ENCODE data around the gene CYP2D6. TPM values are rescaled to one million over a fixed set of nuclear protein-coding genes. Genes with fewer than 3 reads are reported as not detected.

Gene CYP2D6
- total and polyA plus RNA-seq, 2 of the 8 experiments (the other 6 are each of a cell fraction or from before 2014, with no cell fraction given), result 0.93 to 1.7 TPM

DNA sequence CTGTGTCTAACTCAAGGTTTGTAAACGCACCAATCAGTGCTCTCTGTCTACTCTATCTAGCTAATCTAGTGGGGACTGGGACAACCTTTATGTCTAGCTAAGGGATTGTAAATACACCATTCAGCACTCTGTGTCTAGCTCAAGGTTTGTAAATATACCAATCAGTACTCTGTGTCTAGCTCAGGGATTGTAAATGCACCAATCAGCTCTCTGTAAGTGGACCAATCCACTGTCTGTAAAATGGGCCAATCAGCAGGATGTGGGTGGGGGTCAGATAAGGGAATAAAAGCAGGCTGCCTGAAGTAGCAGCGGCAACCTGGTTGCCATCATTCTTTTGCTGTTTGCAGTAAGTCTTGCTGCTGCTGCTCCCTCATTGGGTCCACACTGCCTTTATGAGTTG lies 8.4 kb upstream of the CYP2D6 start:
- H3K23me2 ChIP-seq (ENCODE audit: low read depth, low read length), result peaks cover 2% of the 10 kb centered on the region; the same call in 1 of the 2 replicates
- no peaks in the 10 kb centered on the region for H3K27me3 ChIP-seq (replicated peaks in 1 of 4; ENCODE audit: control insufficient read depth in 3 of 4, extremely low read depth in 1 of 4, insufficient read depth in 3 of 4, low read length in 3 of 4)
- no peak overlapping the region for H3K23ac ChIP-seq (ENCODE audit: insufficient read length)
- peaks cover 0 to 9% of the 10 kb centered on the region in 2 experiments; a peak in 2 of 4 replicates for H3K9me3 ChIP-seq (ENCODE audit: insufficient read depth in 2 of 2, low read depth in 1 of 2, low read length in 1 of 2)
- WGBS, 2 experiments (ENCODE audit: extremely low coverage in 1 of 2, insufficient coverage in 1 of 2, insufficient read length in 1 of 2, insufficient replicate concordance in 2 of 2, low coverage in 1 of 2, low lambda C conversion rate in 2 of 2, missing lambda C conversion rate in 1 of 2), result 93% methylated on average over 2 of the region's 2 CpGs; no CpG with 5 or more reads in 1 of the 2 experiments
- no peaks in the 10 kb centered on the region for H3K79me1 ChIP-seq (ENCODE audit: low read depth, low read length)
- H3K18ac ChIP-seq (ENCODE audit: extremely low read depth, low read length), result no peak overlapping the region
- H2BK20ac ChIP-seq (ENCODE audit: low read length), result no peak overlapping the region
- no peak overlapping the region for H2BK12ac ChIP-seq (ENCODE audit: low read depth, low read length)
- H3K27ac ChIP-seq (ENCODE audit: low read depth, low read length), result no peak overlapping the region
- H2AK5ac ChIP-seq (ENCODE audit: low read depth, low read length), result no peak overlapping the region
- H2BK120ac ChIP-seq (replicated peaks; ENCODE audit: low read depth, low read length), result no peak overlapping the region
- TF ChIP-seq EGR1 (IDR thresholded peaks at IDR 0.05; ENCODE audit: borderline replicate concordance, low read depth, low read length), result no peak
- TF ChIP-seq KDM5A (IDR thresholded peaks at IDR 0.05; ENCODE audit: low read length), result no peak
- TF ChIP-seq, protein P1, sequence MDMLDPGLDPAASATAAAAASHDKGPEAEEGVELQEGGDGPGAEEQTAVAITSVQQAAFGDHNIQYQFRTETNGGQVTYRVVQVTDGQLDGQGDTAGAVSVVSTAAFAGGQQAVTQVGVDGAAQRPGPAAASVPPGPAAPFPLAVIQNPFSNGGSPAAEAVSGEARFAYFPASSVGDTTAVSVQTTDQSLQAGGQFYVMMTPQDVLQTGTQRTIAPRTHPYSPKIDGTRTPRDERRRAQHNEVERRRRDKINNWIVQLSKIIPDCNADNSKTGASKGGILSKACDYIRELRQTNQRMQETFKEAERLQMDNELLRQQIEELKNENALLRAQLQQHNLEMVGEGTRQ (IDR thresholded peaks at IDR 0.05; ENCODE audit: low read length), result no peak
- TF ChIP-seq SAP30 (IDR thresholded peaks at IDR 0.05; ENCODE audit: insufficient read depth, insufficient replicate concordance, low read length), result no peak
- no peak for TF ChIP-seq NRF1 (IDR thresholded peaks at IDR 0.05; ENCODE audit: low read depth, low read length)
- no peak for TF ChIP-seq MAFK (IDR thresholded peaks at IDR 0.05; ENCODE audit: low read depth, low read length)
- TF ChIP-seq HDAC2 (IDR thresholded peaks at IDR 0.05; ENCODE audit: borderline replicate concordance in 1 of 2, low read depth in 2 of 2, low read length in 2 of 2), result no peak
- TF ChIP-seq, protein P2, sequence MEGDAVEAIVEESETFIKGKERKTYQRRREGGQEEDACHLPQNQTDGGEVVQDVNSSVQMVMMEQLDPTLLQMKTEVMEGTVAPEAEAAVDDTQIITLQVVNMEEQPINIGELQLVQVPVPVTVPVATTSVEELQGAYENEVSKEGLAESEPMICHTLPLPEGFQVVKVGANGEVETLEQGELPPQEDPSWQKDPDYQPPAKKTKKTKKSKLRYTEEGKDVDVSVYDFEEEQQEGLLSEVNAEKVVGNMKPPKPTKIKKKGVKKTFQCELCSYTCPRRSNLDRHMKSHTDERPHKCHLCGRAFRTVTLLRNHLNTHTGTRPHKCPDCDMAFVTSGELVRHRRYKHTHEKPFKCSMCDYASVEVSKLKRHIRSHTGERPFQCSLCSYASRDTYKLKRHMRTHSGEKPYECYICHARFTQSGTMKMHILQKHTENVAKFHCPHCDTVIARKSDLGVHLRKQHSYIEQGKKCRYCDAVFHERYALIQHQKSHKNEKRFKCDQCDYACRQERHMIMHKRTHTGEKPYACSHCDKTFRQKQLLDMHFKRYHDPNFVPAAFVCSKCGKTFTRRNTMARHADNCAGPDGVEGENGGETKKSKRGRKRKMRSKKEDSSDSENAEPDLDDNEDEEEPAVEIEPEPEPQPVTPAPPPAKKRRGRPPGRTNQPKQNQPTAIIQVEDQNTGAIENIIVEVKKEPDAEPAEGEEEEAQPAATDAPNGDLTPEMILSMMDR (IDR thresholded peaks at IDR 0.05; ENCODE audit: control extremely low read depth in 1 of 3, insufficient read depth in 1 of 3, low read depth in 1 of 3, low read length in 3 of 3), result no peak
- TF ChIP-seq RFX5 (IDR thresholded peaks at IDR 0.05; ENCODE audit: borderline replicate concordance, low read depth, low read length), result no peak
- TF ChIP-seq TCF12 (IDR thresholded peaks at IDR 0.05; ENCODE audit: low read depth, low read length), result no peak
- H4K20me1 ChIP-seq (replicated peaks in 1 of 2; ENCODE audit: control insufficient read depth in 1 of 2, insufficient read depth in 2 of 2, low read length in 2 of 2), result no peaks in the 10 kb centered on the region
- no peak overlapping the region for H3K4me3 ChIP-seq (ENCODE audit: extremely low read depth in 1 of 4, insufficient read depth in 2 of 4, low read depth in 3 of 4, low read length in 4 of 4)
- POLR2A ChIA-PET (ENCODE audit: partially characterized antibody), result interaction anchor here (1.3 to 1.8 kb wide), 3 partner anchors 9 to 17 kb away, joined by 3 to 4 read pairs (median 4); no protein-coding TSS in a partner anchor
- H3K79me2 ChIP-seq (ENCODE audit: control insufficient read depth in 1 of 2, insufficient read depth in 2 of 2, low read length in 2 of 2), result no peaks in the 10 kb centered on the region
- no peak overlapping the region for H3K9ac ChIP-seq (replicated peaks in 1 of 4; ENCODE audit: extremely low read depth in 1 of 4, low read depth in 3 of 4, low read length in 3 of 4)
- peaks cover 0 to 7% (median 0%) of the 10 kb centered on the region in 4 experiments; a peak in 1 of 8 replicates for H3K36me3 ChIP-seq (ENCODE audit: control insufficient read depth in 2 of 4, insufficient read depth in 4 of 4, low read length in 3 of 4)
- FAIRE-seq (no peak), DNase-seq (ENCODE audit: low read depth in 1 of 2, low spot score in 2 of 2) (no peak)
- CTCF ChIA-PET (ENCODE audit: partially characterized antibody), result interaction anchor here (1.1 kb wide), 2 partner anchors 21 to 23 kb away, joined by 4 to 6 read pairs; no protein-coding TSS in a partner anchor
- no peak overlapping the region for H4K8ac ChIP-seq (ENCODE audit: extremely low read depth, insufficient read depth, low read length)
- no peak overlapping the region for H2AFZ ChIP-seq (ENCODE audit: low read length)
- H2BK15ac ChIP-seq (ENCODE audit: low read length), result no peak overlapping the region
- H2BK5ac ChIP-seq (ENCODE audit: low read depth, low read length), result no peak overlapping the region
- no peaks in the 10 kb centered on the region for H3K4me1 ChIP-seq (replicated peaks in 1 of 4; ENCODE audit: control insufficient read depth in 3 of 4, insufficient read depth in 4 of 4, low read length in 3 of 4)
- no peak overlapping the region for H4K5ac ChIP-seq (ENCODE audit: insufficient read length, low read depth, low read length)
- H3K4me2 ChIP-seq (ENCODE audit: insufficient read depth in 1 of 2, low read depth in 2 of 2, low read length in 2 of 2), result no peak overlapping the region
- H3K14ac ChIP-seq (ENCODE audit: insufficient read length), result no peak overlapping the region
- H3K56ac ChIP-seq (replicated peaks; ENCODE audit: insufficient read length, low read depth, low read length), result no peak overlapping the region
- no peak overlapping the region for H4K91ac ChIP-seq (replicated peaks; ENCODE audit: insufficient read length, low read length)
- H3K4ac ChIP-seq (replicated peaks; ENCODE audit: insufficient read length, low read depth, low read length), result no peak overlapping the region

Data from H1 (cell line).